Right lobe of liver (tissue), 4 donors: ENCODE measurements around the gene HYDIN.
"Not testable (repeated sequence)": the region's sequence is repeated elsewhere in the genome, so short reads cannot be mapped to it uniquely, and the experiment has no call there.

Experiments
- POLR2A ChIP-seq: fragments of 450-650 bp; IDR thresholded peaks from one replicate; pipeline ENCODE4 v1.6.1; 2017; ENCODE audit warnings: antibody characterized with exemption, mild to moderate bottlenecking
- TF ChIP-seq, protein P1 (sequence below), 4 donors: fragments of 200-600 bp in 3 of 4; fragments of 450-650 bp in 1 of 4; IDR thresholded peaks; one replicate each; pipeline versions ENCODE4 v1.5.1 to v1.8.0; 2016 to 2022; ENCODE audit warnings: antibody characterized with exemption in 4 of 4, mild to moderate bottlenecking in 2 of 4
- donor health status: DM: no; HTN: no; CAD: no.
- donor health status: DM: no; HTN: no; CAD: no.
- donor health status: DM: no; HTN: yes; CAD: no.

DNA sequence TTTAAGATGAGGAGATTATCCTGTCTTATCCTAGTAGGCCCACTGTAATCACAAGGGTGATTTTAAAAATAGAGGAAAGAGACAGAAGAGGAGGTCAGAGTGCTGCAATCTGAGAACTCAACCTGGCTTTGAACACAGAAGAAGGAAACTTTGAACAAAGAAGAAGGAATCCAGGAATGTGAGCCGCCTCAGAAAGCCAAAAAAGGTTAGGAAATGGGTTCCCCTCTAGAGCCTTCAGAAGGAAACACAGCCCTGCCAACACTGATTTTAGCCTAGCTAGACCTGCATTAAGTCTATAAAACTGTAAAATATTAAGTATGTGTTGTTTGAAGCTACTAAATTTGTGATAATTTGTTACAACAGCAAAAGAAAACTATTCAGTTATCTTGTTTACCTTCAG lies 149.7 kb downstream of the HYDIN start:
- TF ChIP-seq, protein P1, sequence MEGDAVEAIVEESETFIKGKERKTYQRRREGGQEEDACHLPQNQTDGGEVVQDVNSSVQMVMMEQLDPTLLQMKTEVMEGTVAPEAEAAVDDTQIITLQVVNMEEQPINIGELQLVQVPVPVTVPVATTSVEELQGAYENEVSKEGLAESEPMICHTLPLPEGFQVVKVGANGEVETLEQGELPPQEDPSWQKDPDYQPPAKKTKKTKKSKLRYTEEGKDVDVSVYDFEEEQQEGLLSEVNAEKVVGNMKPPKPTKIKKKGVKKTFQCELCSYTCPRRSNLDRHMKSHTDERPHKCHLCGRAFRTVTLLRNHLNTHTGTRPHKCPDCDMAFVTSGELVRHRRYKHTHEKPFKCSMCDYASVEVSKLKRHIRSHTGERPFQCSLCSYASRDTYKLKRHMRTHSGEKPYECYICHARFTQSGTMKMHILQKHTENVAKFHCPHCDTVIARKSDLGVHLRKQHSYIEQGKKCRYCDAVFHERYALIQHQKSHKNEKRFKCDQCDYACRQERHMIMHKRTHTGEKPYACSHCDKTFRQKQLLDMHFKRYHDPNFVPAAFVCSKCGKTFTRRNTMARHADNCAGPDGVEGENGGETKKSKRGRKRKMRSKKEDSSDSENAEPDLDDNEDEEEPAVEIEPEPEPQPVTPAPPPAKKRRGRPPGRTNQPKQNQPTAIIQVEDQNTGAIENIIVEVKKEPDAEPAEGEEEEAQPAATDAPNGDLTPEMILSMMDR (IDR thresholded peaks at IDR 0.05): not testable (repeated sequence)
- TF ChIP-seq POLR2A: not testable (repeated sequence)
